ENCODE measurements around the gene BTBD16.

BTBD16 gene

GRCh38 chr10:122338609-122339441, 67.7 kb downstream of the BTBD16 start:
- TF ChIP-seq ZNF274 (IDR thresholded peaks at IDR 0.05; ENCODE audit: low read depth, low read length): no peak
- no peak overlapping the region for H3K4me3 ChIP-seq (ENCODE audit: low read length)

GRCh38 chr10:122341141-122341810, 70.2 kb downstream of the BTBD16 start:
- no peak overlapping the region for H3K4me3 ChIP-seq (ENCODE audit: low read length)
- TF ChIP-seq ZNF274 (IDR thresholded peaks at IDR 0.05; ENCODE audit: low read depth, low read length): no peak

GRCh38 chr10:122342293-122343134, 71.4 kb downstream of the BTBD16 start:
- TF ChIP-seq ZNF274 (IDR thresholded peaks at IDR 0.05; ENCODE audit: low read depth, low read length): no peak
- no peak overlapping the region for H3K4me3 ChIP-seq (ENCODE audit: low read length)

GRCh38 chr10:122343135-122343800, 72.2 kb downstream of the BTBD16 start:
- H3K4me3 ChIP-seq (ENCODE audit: low read length): no peak overlapping the region
- TF ChIP-seq ZNF274 (IDR thresholded peaks at IDR 0.05; ENCODE audit: low read depth, low read length): no peak

- no peak for TF ChIP-seq ZNF274 (IDR thresholded peaks at IDR 0.05; ENCODE audit: low read depth, low read length)
- H3K4me3 ChIP-seq (ENCODE audit: low read length): no peak overlapping the region
Observed at GRCh38 chr10:122343936-122344335, 72.8 kb downstream of the BTBD16 start.

- H3K4me3 ChIP-seq (ENCODE audit: low read length): no peak overlapping the region
- no peak for TF ChIP-seq ZNF274 (IDR thresholded peaks at IDR 0.05; ENCODE audit: low read depth, low read length)
Observed at GRCh38 chr10:122344741-122345258, 73.7 kb downstream of the BTBD16 start.

GRCh38 chr10:122346326-122346950, 75.3 kb downstream of the BTBD16 start:
- no peak for TF ChIP-seq ZNF274 (IDR thresholded peaks at IDR 0.05; ENCODE audit: low read depth, low read length)
- H3K4me3 ChIP-seq (ENCODE audit: low read length): no peak overlapping the region

GRCh38 chr10:122347170-122347841, 76.2 kb downstream of the BTBD16 start:
- no peak overlapping the region for H3K4me3 ChIP-seq (ENCODE audit: low read length)
- TF ChIP-seq ZNF274 (IDR thresholded peaks at IDR 0.05; ENCODE audit: low read depth, low read length): no peak

- H3K4me3 ChIP-seq (ENCODE audit: low read length): no peak overlapping the region
- no peak for TF ChIP-seq ZNF274 (IDR thresholded peaks at IDR 0.05; ENCODE audit: low read depth, low read length)
Observed at GRCh38 chr10:122348512-122348911, 77.4 kb downstream of the BTBD16 start.

GRCh38 chr10:122348935-122349361, 77.9 kb downstream of the BTBD16 start:
- TF ChIP-seq ZNF274 (IDR thresholded peaks at IDR 0.05; ENCODE audit: low read depth, low read length): no peak
- no peak overlapping the region for H3K4me3 ChIP-seq (ENCODE audit: low read length)

- no peak for TF ChIP-seq ZNF274 (IDR thresholded peaks at IDR 0.05; ENCODE audit: low read depth, low read length)
- no peak overlapping the region for H3K4me3 ChIP-seq (ENCODE audit: low read length)
Observed at GRCh38 chr10:122349758-122350369, 78.8 kb downstream of the BTBD16 start.

- no peak overlapping the region for H3K4me3 ChIP-seq (ENCODE audit: low read length)
- no peak for TF ChIP-seq ZNF274 (IDR thresholded peaks at IDR 0.05; ENCODE audit: low read depth, low read length)
Observed at GRCh38 chr10:122350893-122351292, 79.8 kb downstream of the BTBD16 start.

Measured in GM08714 (cell line).